Measurements from ENCODE around the gene LUC7L3. TPM values are rescaled to one million over a fixed set of nuclear protein-coding genes. Genes with fewer than 3 reads are reported as not detected.
A peak's percentile ranks its signal among the peaks of the same experiment; 100 is the strongest.

LUC7L3 gene
- total and polyA plus RNA-seq, 4 experiments from 2014 or later = 21.9 to 291 (median 167) TPM

DNA sequence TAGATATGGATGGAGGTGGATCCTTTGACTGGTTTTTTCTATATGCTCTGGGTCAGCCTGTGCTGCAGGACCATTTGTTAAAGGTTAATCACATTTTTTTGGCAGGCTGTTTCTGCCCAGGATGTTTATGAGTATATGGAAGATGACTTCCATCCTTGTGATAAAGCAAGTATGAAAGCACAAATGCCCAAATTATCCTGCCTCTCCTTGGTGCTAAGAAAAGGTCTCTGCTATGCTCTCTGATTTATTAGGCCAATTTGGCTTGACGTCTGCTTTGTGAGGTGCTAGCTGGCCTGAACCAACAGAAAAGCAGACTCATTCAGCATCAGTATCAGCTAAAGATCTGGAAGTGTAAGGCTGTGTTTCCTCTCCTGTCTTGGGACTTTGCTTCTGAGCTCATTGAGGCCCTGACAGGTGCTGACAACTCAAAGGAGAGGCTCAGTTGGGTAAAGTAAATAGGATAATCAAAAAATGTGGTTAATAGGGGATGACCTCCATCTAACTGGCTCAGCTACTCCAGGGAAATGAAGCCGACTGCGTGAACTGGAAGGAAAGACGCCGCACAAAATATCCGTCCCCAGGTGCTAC is 26.9 kb upstream of the LUC7L3 start:
- ChIA-PET POLR2A (ENCODE audit: partially characterized antibody) (interaction anchor here (2.0 kb wide), 1 partner anchor 15 kb away, joined by 6 read pairs; the partner anchor contains the start of gene ANKRD40), CTCF (ENCODE audit: partially characterized antibody) (no interaction called here)
- no peak for DNase-seq
- H3K9me3 ChIP-seq (ENCODE audit: control insufficient read depth in 1 of 2, low read length in 2 of 2) = no peaks in the 10 kb centered on the region
- Mint-ChIP-seq H3K36me3 (peaks cover 42 to 45% of the 10 kb centered on the region in 2 donors), H3K4me3 (no peak overlapping the region), H3K4me1 (peaks cover under 1 to 9% (median 6%) of the 10 kb centered on the region in 4 donors), H3K27me3 (no peaks in the 10 kb centered on the region), H3K9me3 (no peaks in the 10 kb centered on the region), H3K27ac (no peak overlapping the region)
- peaks cover 1% of the 10 kb centered on the region for H3K4me1 ChIP-seq (ENCODE audit: insufficient read depth, low read length)
- intact Hi-C loops (cut with micrococcal nuclease) = no loop called here
- no peaks in the 10 kb centered on the region for H3K27me3 ChIP-seq (ENCODE audit: insufficient read depth, low read length)
- H3K4me3 ChIP-seq (ENCODE audit: low read length in 2 of 2) = no peak overlapping the region
- H3K36me3 ChIP-seq (ENCODE audit: insufficient read depth, low read length) = peaks cover 41% of the 10 kb centered on the region
- no peak overlapping the region for H3K27ac ChIP-seq (ENCODE audit: low read depth, low read length)

DNA sequence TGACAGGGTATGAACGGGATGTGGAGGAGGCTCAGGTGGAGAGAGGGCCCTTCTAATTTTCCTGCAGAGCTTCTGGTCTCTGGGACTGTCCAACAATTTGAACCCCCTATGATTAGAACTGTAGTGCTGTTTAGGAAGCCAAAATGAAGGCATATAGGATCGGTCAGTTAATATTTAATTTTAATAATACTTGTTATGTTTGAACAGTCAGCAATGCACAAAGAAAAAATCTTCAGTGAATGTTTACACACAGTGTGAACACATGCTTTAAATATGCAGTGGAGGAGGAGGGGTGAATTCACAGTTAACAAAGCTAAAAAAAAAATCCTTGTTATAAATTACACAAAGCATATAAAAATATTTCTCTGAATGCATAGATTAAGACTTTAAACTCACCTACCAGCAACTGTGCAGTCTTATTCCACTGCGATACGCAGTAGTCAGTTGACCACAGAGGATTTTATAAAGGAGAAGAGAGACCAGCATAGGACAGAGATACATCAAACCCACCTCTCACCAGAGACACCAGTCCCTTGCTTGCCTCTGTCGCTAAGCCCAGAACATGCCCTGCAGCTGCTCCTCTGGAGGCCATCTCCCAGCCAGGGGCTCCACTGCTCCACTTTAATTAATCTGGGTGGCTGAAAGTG is 26.2 kb upstream of the LUC7L3 start:
- ChIA-PET POLR2A (ENCODE audit: partially characterized antibody) (interaction anchor here (2.0 kb wide), 1 partner anchor 15 kb away, joined by 6 read pairs; the partner anchor contains the start of gene ANKRD40), CTCF (ENCODE audit: partially characterized antibody) (interaction anchor here (0.6 to 1.8 kb wide), 3 partner anchors 9 to 178 kb away, joined by 3 to 7 read pairs (median 3); no protein-coding TSS in a partner anchor)
- H3K27me3 Mint-ChIP-seq = no peaks in the 10 kb centered on the region
- no peak for DNase-seq
- H3K36me3 Mint-ChIP-seq = peaks cover 44 to 50% of the 10 kb centered on the region in 2 donors
- Histone ChIP-seq H3K4me1 (ENCODE audit: insufficient read depth, low read length) (peaks cover 8% of the 10 kb centered on the region), H3K9me3 (ENCODE audit: control insufficient read depth in 1 of 2, low read length in 2 of 2) (no peaks in the 10 kb centered on the region), H3K27ac (ENCODE audit: low read depth, low read length) (no peak overlapping the region), H3K4me3 (ENCODE audit: low read length in 2 of 2) (no peak overlapping the region), H3K27me3 (ENCODE audit: insufficient read depth, low read length) (no peaks in the 10 kb centered on the region), H3K36me3 (ENCODE audit: insufficient read depth, low read length) (peaks cover 45% of the 10 kb centered on the region)
- no peak overlapping the region for H3K4me3 Mint-ChIP-seq
- peak overlapping the region in 2 of 7 donors; percentile 2 to 31 for H3K27ac Mint-ChIP-seq
- intact Hi-C loops (cut with micrococcal nuclease) = no loop called here
- H3K4me1 Mint-ChIP-seq = peaks cover 3 to 10% (median 7%) of the 10 kb centered on the region in 4 donors
- no peaks in the 10 kb centered on the region for H3K9me3 Mint-ChIP-seq

DNA sequence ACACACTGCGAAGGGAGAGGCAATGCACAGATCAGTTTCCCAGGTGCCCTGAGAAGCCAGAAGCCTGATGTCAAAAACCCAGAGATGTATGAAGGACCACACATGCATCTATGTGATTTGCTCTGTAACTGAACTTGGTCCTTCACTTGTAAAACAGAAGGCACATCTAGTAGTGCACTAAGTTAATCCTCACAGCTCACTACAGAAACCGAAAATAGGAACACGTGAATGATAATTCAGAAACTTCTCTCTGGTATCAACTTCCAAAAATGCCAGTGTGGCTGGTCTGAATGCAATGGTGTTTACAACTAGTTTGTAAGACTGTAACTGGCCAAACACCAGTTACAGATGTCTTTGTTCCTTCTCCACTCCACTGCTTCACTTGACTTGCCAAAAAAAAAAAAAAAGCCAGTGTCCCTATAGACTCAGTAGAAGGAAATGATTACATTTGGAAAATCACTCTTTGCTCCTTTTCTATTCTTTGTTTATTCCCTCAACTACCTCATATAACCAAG is 23.0 kb upstream of the LUC7L3 start:
- no peak overlapping the region for H3K4me3 Mint-ChIP-seq
- intact Hi-C loops (cut with micrococcal nuclease) = no loop called here
- no peak for DNase-seq
- Histone ChIP-seq H3K27ac (ENCODE audit: low read depth, low read length) (no peak overlapping the region), H3K9me3 (ENCODE audit: control insufficient read depth in 1 of 2, low read length in 2 of 2) (no peaks in the 10 kb centered on the region), H3K4me1 (ENCODE audit: insufficient read depth, low read length) (peaks cover 11% of the 10 kb centered on the region), H3K36me3 (ENCODE audit: insufficient read depth, low read length) (peaks cover 49% of the 10 kb centered on the region), H3K4me3 (ENCODE audit: low read length in 2 of 2) (no peak overlapping the region), H3K27me3 (ENCODE audit: insufficient read depth, low read length) (no peaks in the 10 kb centered on the region)
- peaks cover 66 to 73% of the 10 kb centered on the region in 2 donors for H3K36me3 Mint-ChIP-seq
- CTCF ChIA-PET (ENCODE audit: partially characterized antibody) = interaction anchor here (1.3 to 1.5 kb wide), 2 partner anchors 12 to 25 kb away, joined by 4 to 5 read pairs; no protein-coding TSS in a partner anchor
- no peaks in the 10 kb centered on the region for H3K27me3 Mint-ChIP-seq
- no peaks in the 10 kb centered on the region for H3K9me3 Mint-ChIP-seq
- peaks cover 7 to 21% (median 13%) of the 10 kb centered on the region in 4 donors for H3K4me1 Mint-ChIP-seq
- POLR2A ChIA-PET (ENCODE audit: partially characterized antibody) = no interaction called here
- peak overlapping the region in 1 of 7 donors; percentile 73 for H3K27ac Mint-ChIP-seq

DNA sequence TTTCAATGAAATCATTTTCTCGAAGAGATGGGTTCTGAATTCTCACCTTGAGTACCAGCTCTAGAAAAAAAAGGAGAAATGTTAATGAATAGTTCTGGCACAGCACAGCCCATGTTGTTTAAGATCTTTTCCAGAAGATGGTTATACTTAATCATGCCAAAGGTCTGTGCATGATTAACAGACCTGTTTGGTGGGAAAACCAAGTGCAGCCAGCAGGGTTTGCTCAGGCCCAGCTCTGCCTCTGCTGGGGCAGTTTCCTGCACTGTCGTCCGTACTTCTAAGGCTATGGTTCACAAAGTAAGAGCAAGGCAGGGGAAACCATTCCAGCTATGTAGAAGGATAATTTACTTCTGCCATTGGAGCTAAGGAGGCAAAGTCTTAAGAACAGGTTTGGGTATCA is 22.3 kb upstream of the LUC7L3 start:
- Histone ChIP-seq H3K4me3 (ENCODE audit: low read length in 2 of 2) (no peak overlapping the region), H3K27me3 (ENCODE audit: insufficient read depth, low read length) (no peaks in the 10 kb centered on the region), H3K9me3 (ENCODE audit: control insufficient read depth in 1 of 2, low read length in 2 of 2) (no peaks in the 10 kb centered on the region), H3K36me3 (ENCODE audit: insufficient read depth, low read length) (peaks cover 49% of the 10 kb centered on the region), H3K4me1 (ENCODE audit: insufficient read depth, low read length) (peaks cover 11% of the 10 kb centered on the region), H3K27ac (ENCODE audit: low read depth, low read length) (no peak overlapping the region)
- peaks cover 9 to 28% (median 18%) of the 10 kb centered on the region in 4 donors for H3K4me1 Mint-ChIP-seq
- ChIA-PET CTCF (ENCODE audit: partially characterized antibody) (interaction anchor here (1.1 to 1.5 kb wide), 3 partner anchors 12 to 67 kb away, joined by 4 to 5 read pairs (median 4); no protein-coding TSS in a partner anchor), POLR2A (ENCODE audit: partially characterized antibody) (no interaction called here)
- DNase-seq = no peak
- intact Hi-C loops (cut with micrococcal nuclease) = no loop called here
- peaks cover 69 to 79% of the 10 kb centered on the region in 2 donors for H3K36me3 Mint-ChIP-seq
- H3K9me3 Mint-ChIP-seq = no peaks in the 10 kb centered on the region
- H3K4me3 Mint-ChIP-seq = no peak overlapping the region
- peak overlapping the region in 2 of 7 donors; percentile 20 to 24 for H3K27ac Mint-ChIP-seq
- H3K27me3 Mint-ChIP-seq = no peaks in the 10 kb centered on the region

DNA sequence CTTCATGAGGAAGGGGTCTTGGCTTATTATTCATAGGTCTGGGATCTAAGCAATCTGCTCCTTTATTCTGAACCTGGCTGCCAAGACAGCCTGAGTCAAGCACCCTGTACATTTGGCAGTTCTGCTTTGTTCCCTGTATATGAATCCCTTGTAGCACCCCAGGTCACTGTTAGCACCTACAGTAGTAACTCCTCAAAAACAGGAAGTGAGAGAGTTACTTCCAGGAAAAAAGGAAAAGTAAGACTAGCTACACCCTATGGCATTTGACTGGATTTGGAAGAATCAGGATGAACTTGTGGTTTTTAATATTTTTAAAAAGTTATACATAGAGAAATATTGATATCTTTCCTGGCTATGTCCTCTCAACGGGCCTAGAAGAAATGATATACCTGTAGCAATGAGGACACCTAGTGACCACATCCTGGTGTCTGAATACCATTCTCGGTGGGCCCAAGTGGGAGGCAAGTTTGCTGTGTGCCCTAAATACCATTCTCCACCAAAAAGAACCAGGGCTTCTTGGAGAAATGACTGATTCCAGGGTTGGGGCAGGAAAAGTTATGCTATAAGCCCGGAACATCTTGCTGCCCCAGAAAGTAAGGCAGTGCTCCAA is 21.6 kb upstream of the LUC7L3 start:
- Histone ChIP-seq H3K27me3 (ENCODE audit: insufficient read depth, low read length) (no peaks in the 10 kb centered on the region), H3K9me3 (ENCODE audit: control insufficient read depth in 1 of 2, low read length in 2 of 2) (no peaks in the 10 kb centered on the region), H3K27ac (ENCODE audit: low read depth, low read length) (no peak overlapping the region), H3K36me3 (ENCODE audit: insufficient read depth, low read length) (peaks cover 47% of the 10 kb centered on the region), H3K4me3 (ENCODE audit: low read length in 2 of 2) (no peak overlapping the region), H3K4me1 (ENCODE audit: insufficient read depth, low read length) (peaks cover 16% of the 10 kb centered on the region)
- intact Hi-C loops (cut with micrococcal nuclease) = loop anchor here (1.0 kb wide), 1 partner anchor 67 kb away; no protein-coding TSS in a partner anchor
- DNase-seq = no peak
- Mint-ChIP-seq H3K9me3 (no peaks in the 10 kb centered on the region), H3K4me1 (peaks cover 12 to 34% (median 21%) of the 10 kb centered on the region in 4 donors), H3K27me3 (no peaks in the 10 kb centered on the region), H3K36me3 (peaks cover 62 to 74% of the 10 kb centered on the region in 2 donors), H3K4me3 (no peak overlapping the region), H3K27ac (peak overlapping the region in 6 of 7 donors; percentile 15 to 85 (median 42))
- ChIA-PET POLR2A (ENCODE audit: partially characterized antibody) (no interaction called here), CTCF (ENCODE audit: partially characterized antibody) (interaction anchor here (1.1 to 1.5 kb wide), 2 partner anchors 11 to 68 kb away, joined by 4 to 5 read pairs; no protein-coding TSS in a partner anchor)

DNA sequence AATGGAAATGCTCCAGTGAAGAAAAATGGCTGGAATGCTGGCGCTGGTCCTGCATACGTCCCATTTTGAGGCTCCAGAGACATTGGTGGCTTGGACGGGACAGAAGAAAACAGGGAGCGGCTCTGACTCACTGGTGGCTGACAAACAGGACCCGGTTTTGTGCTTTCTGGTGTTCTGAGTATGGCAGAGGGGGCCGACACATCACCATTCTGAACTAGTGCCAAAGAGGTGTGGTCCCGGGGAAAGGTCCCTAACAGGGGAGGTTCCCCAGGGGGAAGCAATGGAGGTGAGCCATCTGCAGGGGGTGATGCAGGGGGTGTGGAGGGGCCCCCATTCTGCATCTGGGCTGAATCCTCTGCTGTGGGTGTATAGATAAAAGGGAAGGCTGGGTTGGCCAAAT is 20.0 kb upstream of the LUC7L3 start:
- Histone ChIP-seq H3K36me3 (ENCODE audit: insufficient read depth, low read length) (peaks cover 47% of the 10 kb centered on the region), H3K27ac (ENCODE audit: low read depth, low read length) (no peak overlapping the region), H3K9me3 (ENCODE audit: control insufficient read depth in 1 of 2, low read length in 2 of 2) (no peaks in the 10 kb centered on the region), H3K27me3 (ENCODE audit: insufficient read depth, low read length) (no peaks in the 10 kb centered on the region), H3K4me3 (ENCODE audit: low read length in 2 of 2) (no peak overlapping the region), H3K4me1 (ENCODE audit: insufficient read depth, low read length) (peaks cover 29% of the 10 kb centered on the region)
- intact Hi-C loops (cut with micrococcal nuclease) = no loop called here
- POLR2A ChIA-PET (ENCODE audit: partially characterized antibody) = no interaction called here
- peaks cover 58 to 71% of the 10 kb centered on the region in 2 donors for H3K36me3 Mint-ChIP-seq
- DNase-seq = no peak
- peaks cover 22 to 47% (median 32%) of the 10 kb centered on the region in 4 donors for H3K4me1 Mint-ChIP-seq
- CTCF ChIA-PET (ENCODE audit: partially characterized antibody) = no interaction called here
- peak overlapping the region in 3 of 7 donors; percentile 3 to 36 (median 17) for H3K27ac Mint-ChIP-seq
- H3K4me3 Mint-ChIP-seq = no peak overlapping the region
- no peaks in the 10 kb centered on the region for H3K27me3 Mint-ChIP-seq
- H3K9me3 Mint-ChIP-seq = no peaks in the 10 kb centered on the region

DNA sequence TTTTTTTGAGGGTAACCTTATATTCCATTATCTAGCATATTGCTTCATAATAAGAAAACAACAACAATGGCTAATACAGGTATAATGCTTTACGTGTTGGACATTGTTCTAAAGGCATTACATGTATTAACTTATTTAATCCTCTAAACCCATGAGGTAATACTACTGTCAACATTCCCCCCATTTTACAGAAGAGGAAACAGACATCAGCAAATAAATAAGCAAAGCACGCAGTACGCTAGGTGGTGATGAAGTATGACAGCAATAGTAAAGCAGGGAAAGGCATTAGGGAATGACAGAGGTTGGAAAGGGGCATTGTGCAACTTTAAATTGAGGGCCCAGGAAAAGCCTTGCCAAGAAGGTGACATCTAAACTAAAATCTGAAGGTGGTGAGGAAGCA is 16.2 kb upstream of the LUC7L3 start:
- Mint-ChIP-seq H3K36me3 (peaks cover 33 to 45% of the 10 kb centered on the region in 2 donors), H3K4me3 (peak overlapping the region in 2 of 8 donors; percentile 7 to 12), H3K27me3 (no peaks in the 10 kb centered on the region), H3K27ac (peak overlapping the region in 5 of 7 donors; percentile 8 to 96 (median 85)), H3K4me1 (peaks cover 30 to 57% (median 44%) of the 10 kb centered on the region in 4 donors), H3K9me3 (no peaks in the 10 kb centered on the region)
- ChIA-PET POLR2A (ENCODE audit: partially characterized antibody) (no interaction called here), CTCF (ENCODE audit: partially characterized antibody) (interaction anchor here (1.0 kb wide), 1 partner anchor 15 kb away, joined by 3 read pairs; no protein-coding TSS in a partner anchor)
- Histone ChIP-seq H3K27ac (ENCODE audit: low read depth, low read length) (no peak overlapping the region), H3K4me1 (ENCODE audit: insufficient read depth, low read length) (peaks cover 46% of the 10 kb centered on the region), H3K36me3 (ENCODE audit: insufficient read depth, low read length) (peaks cover 13% of the 10 kb centered on the region), H3K27me3 (ENCODE audit: insufficient read depth, low read length) (no peaks in the 10 kb centered on the region), H3K9me3 (ENCODE audit: control insufficient read depth in 1 of 2, low read length in 2 of 2) (no peaks in the 10 kb centered on the region), H3K4me3 (ENCODE audit: low read length in 2 of 2) (no peak overlapping the region)
- no peak for DNase-seq
- intact Hi-C loops (cut with micrococcal nuclease) = no loop called here

All from CD4-positive, alpha-beta memory T cell (primary cell).